Measurements from ENCODE around the gene ELP4.

- TF ChIP-seq GATA2 (IDR thresholded peaks at IDR 0.05; ENCODE audit: low read depth, low read length) (no peak), GATA3 (IDR thresholded peaks at IDR 0.05; ENCODE audit: low read depth, low read length) (no peak)
These were observed 146.5 kb downstream of the ELP4 start for GRCh38 chr11:31656051-31656450.

Measured in SH-SY5Y (cell line).